22Rv1 (cell line): ENCODE measurements around the gene PLCB4.

Experiments
- H3K27ac ChIP-seq: fragments of 450-650 bp; 2 replicates; pipeline ENCODE4 v1.5.1; 2017
- ZFX ChIP-seq: fragments of 450-650 bp; IDR thresholded peaks from 2 replicates; pipeline ENCODE4 v1.6.1; 2017; ENCODE audit warnings: antibody characterized with exemption, borderline replicate concordance
- TF ChIP-seq, protein P1 (sequence below): fragments of 450-650 bp; IDR thresholded peaks from 2 replicates; pipeline ENCODE4 v1.5.1; 2017; ENCODE audit warnings: mild to moderate bottlenecking

PLCB4 gene

DNA sequence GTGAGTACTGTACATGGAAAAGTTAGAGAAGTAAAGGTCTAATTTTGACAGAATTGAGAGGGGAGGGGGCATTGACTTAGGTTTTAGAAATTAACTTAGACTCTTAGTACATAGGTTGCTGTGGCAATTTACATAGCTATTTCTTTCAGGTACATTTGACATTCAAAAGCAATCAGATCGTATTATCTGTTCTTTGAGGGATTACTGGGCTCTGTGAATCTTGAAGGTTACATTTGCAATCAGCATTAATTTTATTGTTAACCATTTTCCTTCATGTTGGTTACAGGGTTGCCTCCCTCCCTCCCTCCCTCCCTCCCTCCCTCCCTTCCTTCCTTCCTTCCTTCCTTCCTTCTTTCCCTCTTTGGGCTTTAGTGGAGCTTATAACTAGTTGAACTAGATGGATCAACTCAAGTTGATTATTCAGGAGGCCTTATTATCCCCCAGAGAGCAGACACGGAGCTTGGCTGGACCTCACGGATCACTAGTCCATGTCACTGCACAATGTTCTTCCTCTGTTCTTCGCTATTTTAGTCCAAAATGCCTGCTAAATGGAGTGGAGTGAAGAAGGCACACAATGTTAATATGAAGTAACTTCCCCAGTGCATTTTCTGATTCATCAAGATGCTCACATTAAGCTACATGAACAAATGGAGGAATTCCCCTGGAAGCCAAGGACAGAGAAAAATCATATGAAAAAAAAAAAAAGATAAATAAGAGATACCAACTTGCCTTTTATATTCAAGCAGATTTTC lies 87.8 kb downstream of the PLCB4 start:
- H3K27ac ChIP-seq: no peak overlapping the region
- TF ChIP-seq ZFX: no peak
- TF ChIP-seq, protein P1, sequence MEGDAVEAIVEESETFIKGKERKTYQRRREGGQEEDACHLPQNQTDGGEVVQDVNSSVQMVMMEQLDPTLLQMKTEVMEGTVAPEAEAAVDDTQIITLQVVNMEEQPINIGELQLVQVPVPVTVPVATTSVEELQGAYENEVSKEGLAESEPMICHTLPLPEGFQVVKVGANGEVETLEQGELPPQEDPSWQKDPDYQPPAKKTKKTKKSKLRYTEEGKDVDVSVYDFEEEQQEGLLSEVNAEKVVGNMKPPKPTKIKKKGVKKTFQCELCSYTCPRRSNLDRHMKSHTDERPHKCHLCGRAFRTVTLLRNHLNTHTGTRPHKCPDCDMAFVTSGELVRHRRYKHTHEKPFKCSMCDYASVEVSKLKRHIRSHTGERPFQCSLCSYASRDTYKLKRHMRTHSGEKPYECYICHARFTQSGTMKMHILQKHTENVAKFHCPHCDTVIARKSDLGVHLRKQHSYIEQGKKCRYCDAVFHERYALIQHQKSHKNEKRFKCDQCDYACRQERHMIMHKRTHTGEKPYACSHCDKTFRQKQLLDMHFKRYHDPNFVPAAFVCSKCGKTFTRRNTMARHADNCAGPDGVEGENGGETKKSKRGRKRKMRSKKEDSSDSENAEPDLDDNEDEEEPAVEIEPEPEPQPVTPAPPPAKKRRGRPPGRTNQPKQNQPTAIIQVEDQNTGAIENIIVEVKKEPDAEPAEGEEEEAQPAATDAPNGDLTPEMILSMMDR: no peak

DNA sequence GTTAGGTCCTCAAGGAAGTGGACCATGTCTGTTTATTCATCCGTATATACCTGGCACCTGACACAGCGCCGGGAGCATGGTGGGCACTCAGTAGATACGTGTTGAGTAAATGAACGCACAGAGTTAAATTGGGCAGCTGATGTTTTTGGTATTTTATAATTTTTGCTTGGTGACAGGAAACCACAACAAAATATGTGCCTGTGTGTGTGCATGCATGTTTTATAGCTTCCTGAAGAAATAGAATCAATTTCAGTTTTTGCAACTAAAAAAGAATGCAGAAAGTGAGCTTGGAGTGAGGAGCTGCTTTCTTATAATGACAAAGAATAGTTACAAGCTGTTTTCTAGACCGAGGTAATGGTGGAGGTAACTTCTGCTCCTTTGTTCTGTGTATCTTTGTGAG lies 91.4 kb downstream of the PLCB4 start:
- H3K27ac ChIP-seq: no peak overlapping the region
- TF ChIP-seq ZFX: no peak
- TF ChIP-seq, protein P1: no peak

DNA sequence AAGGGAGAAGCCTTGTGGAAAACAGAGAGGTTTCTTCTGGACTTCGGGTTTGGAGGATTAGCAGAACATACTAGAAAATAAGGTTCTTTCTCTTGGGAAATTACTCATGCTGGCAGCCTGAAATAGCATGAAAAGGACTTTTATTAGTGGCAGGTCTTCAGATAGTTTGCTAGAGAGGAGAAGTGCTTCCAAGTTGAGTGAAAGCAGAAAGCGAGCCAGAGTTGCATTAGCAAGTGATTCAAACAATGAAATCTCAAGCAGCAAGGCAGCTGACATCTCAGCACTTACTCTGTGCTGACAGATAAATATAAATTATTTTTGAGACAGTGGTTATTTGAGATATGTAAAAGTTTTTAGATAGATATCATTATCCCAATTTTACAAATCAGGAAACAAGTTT lies 91.9 kb downstream of the PLCB4 start:
- no peak overlapping the region for H3K27ac ChIP-seq
- TF ChIP-seq ZFX: no peak
- TF ChIP-seq, protein P1: no peak

DNA sequence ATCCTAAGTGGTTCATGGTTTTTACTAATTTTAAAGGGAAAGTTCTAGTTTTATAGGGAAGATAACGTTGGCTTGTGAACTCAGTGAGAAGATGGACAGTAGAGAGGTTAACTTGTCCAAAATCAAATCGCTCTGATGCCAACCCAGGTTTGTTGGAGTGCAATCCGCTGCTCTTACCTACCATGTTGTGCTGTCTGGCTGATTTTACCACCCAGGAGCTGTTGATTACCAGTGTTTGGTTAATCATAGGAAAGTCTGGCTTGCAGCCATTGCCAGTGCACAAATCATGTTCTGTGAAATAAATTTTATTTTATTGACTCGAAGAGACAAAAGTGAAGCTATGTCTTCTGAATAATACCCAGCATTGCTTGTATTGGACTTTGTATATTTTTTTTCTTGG lies 92.4 kb downstream of the PLCB4 start:
- no peak for TF ChIP-seq ZFX
- TF ChIP-seq, protein P1: no peak
- H3K27ac ChIP-seq: no peak overlapping the region

DNA sequence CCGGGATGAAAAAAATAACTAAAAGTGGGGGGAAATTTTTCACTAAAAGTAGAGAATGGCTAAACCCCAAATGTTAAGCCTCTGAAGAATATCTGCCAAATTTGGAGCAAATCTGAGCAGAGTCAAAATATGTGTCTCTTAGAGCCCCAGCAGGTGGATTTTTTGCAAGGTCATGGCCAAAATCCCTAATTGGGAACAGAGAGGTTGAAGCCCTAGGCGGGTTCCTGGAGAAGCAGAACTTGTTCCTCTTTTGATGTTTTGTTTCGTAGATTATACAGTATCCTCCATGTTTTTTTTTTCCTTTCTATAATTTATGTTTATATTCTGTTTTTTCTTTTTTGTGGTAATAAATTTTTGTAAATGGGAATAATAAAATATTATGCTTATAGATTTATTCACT lies 94.4 kb downstream of the PLCB4 start:
- TF ChIP-seq, protein P1: no peak
- no peak for TF ChIP-seq ZFX
- no peak overlapping the region for H3K27ac ChIP-seq

DNA sequence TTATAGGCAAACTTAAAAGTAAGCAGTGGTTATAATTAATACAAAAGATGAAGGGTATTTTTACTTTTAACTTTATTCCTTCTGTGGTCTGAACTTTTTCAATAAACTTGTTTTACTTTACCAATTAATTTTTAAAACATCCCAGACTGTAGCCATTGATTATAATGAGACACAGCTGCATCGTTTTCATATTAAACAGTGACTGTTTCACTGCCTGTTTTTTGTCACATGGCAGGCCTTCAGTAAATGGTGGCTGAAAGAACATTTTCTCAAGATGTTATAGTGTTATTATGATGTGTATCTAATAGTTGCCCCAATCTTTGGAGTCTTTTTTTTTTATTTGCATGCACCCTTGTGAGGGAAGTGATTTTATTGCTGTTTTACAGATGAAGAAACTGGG lies 95.1 kb downstream of the PLCB4 start:
- TF ChIP-seq, protein P1: no peak
- TF ChIP-seq ZFX: no peak

DNA sequence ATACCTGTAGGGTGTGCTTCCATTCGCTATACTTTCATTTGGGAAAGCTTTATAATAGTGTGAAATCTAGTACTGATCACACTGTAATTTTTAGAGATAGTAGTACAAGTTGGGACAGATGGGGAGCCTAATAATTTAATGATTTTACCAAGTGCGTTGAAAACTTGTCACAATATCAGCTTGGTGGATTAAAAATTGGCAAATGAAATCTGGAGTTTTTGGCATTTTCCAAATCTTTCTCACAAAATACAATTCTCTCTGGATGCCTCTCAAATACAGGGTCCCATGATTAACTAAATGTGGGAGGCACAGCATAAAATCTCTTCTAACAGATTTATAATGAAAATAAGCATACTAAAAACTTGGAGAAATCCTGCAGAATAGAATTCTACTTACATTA lies 96.4 kb downstream of the PLCB4 start:
- no peak for TF ChIP-seq ZFX
- TF ChIP-seq, protein P1: no peak
- no peak overlapping the region for H3K27ac ChIP-seq

More for the DNA sequence above, 95.1 kb downstream of the PLCB4 start:
- no peak overlapping the region for H3K27ac ChIP-seq
